SKM-1 treated with dmso at 0.1 percent for 144 hours (cell line): ENCODE results near the gene RNFT1.
A peak's percentile ranks its signal among the peaks of the same experiment; 100 is the strongest.
"Not testable (repeated sequence)": the region's sequence is repeated elsewhere in the genome, so short reads cannot be mapped to it uniquely, and the experiment has no call there.

ENCODE experiments used
- DNase-seq: peaks from one replicate; lab custom pipeline; 2025; ENCODE audit not compliant: unreplicated experiment; lab: John Stamatoyannopoulos, UW

The RNFT1 gene

GRCh38 chr17:59964482-59965328 lies at the start of gene RNFT1:
Gene RNFT1 (minus strand): TSS chr17:59964740. CDS start chr17:59964663, 77 bp downstream.
- peak; percentile 90 for DNase-seq

GRCh38 chr17:60009326-60009725 lies 44.8 kb upstream of the RNFT1 start:
- DNase-seq, result not testable (repeated sequence)

GRCh38 chr17:60008377-60008776 lies 43.8 kb upstream of the RNFT1 start:
- not testable (repeated sequence) for DNase-seq

- no peak for DNase-seq
Observed at GRCh38 chr17:60006160-60006559, 41.6 kb upstream of the RNFT1 start.

GRCh38 chr17:60004561-60004960 lies 40.0 kb upstream of the RNFT1 start:
- not testable (repeated sequence) for DNase-seq

- not testable (repeated sequence) for DNase-seq
Observed at GRCh38 chr17:60002405-60002804, 37.9 kb upstream of the RNFT1 start.

GRCh38 chr17:59996608-59997007 lies 32.1 kb upstream of the RNFT1 start:
- DNase-seq, result not testable (repeated sequence)

GRCh38 chr17:59975166-59975565 lies 10.6 kb upstream of the RNFT1 start:
- not testable (repeated sequence) for DNase-seq

- not testable (repeated sequence) for DNase-seq
Observed at GRCh38 chr17:59973483-59973882, 8.9 kb upstream of the RNFT1 start.

- DNase-seq, result no peak
Observed at GRCh38 chr17:59972778-59973177, 8.2 kb upstream of the RNFT1 start.

- DNase-seq, result not testable (repeated sequence)
Observed at GRCh38 chr17:59971771-59972170, 7.2 kb upstream of the RNFT1 start.

- DNase-seq, result peak; percentile 90
Observed at GRCh38 chr17:59963738-59964481, 630 bp downstream of the RNFT1 start.

GRCh38 chr17:59962739-59963318 lies 1.7 kb downstream of the RNFT1 start:
- DNase-seq, result no peak

- not testable (repeated sequence) for DNase-seq
Observed at GRCh38 chr17:59959574-59959973, 5.0 kb downstream of the RNFT1 start.

GRCh38 chr17:59954856-59955255 lies 9.7 kb downstream of the RNFT1 start:
- DNase-seq, result no peak

GRCh38 chr17:59950049-59950448 lies 14.5 kb downstream of the RNFT1 start:
- DNase-seq, result no peak

GRCh38 chr17:59947310-59947709 lies 17.2 kb downstream of the RNFT1 start:
- not testable (repeated sequence) for DNase-seq

GRCh38 chr17:59946433-59946832 lies 18.1 kb downstream of the RNFT1 start:
- not testable (repeated sequence) for DNase-seq

- no peak for DNase-seq
Observed at GRCh38 chr17:59941131-59941530, 23.4 kb downstream of the RNFT1 start.

- not testable (repeated sequence) for DNase-seq
Observed at GRCh38 chr17:59940697-59941096, 23.8 kb downstream of the RNFT1 start.

- DNase-seq, result not testable (repeated sequence)
Observed at GRCh38 chr17:59933317-59933716, 31.2 kb downstream of the RNFT1 start.

- DNase-seq, result peak; percentile 5
Observed at GRCh38 chr17:59930768-59931167, 33.8 kb downstream of the RNFT1 start.
